Osteocyte (in vitro differentiated cells): ENCODE data around the gene TP53AIP1. TPM values are rescaled to one million over a fixed set of nuclear protein-coding genes. Genes with fewer than 3 reads are reported as not detected.

Experiments
- DNase-seq: peaks from one replicate; pipeline ENCODE4 v3.0.0; 2021; ENCODE audit warnings: mixed read lengths; ENCODE audit not compliant: unreplicated experiment; ENCODE audit errors: extremely low spot score
- H3K27ac Mint-ChIP-seq: one replicate; pipeline ENCODE4 v1.8.0; 2021; ENCODE audit warnings: mild to moderate bottlenecking, mixed read lengths; ENCODE audit not compliant: unreplicated experiment
- H3K27me3 Mint-ChIP-seq: one replicate; pipeline ENCODE4 v1.8.0; 2021; ENCODE audit warnings: mixed read lengths; ENCODE audit not compliant: unreplicated experiment
- H3K36me3 Mint-ChIP-seq: one replicate; pipeline ENCODE4 v1.8.0; 2021; ENCODE audit warnings: mixed read lengths; ENCODE audit not compliant: unreplicated experiment
- H3K4me1 Mint-ChIP-seq: one replicate; pipeline ENCODE4 v1.8.0; 2021; ENCODE audit warnings: mixed read lengths; ENCODE audit not compliant: unreplicated experiment
- H3K4me3 Mint-ChIP-seq: one replicate; pipeline ENCODE4 v1.8.0; 2021; ENCODE audit warnings: mild to moderate bottlenecking, moderate library complexity, mixed read lengths; ENCODE audit not compliant: unreplicated experiment
- H3K9me3 Mint-ChIP-seq: one replicate; pipeline ENCODE4 v1.8.0; 2021; ENCODE audit warnings: mixed read lengths; ENCODE audit not compliant: unreplicated experiment
- total RNA-seq: library from RNA; stranded (reverse); gene quantifications from 2 replicates; pipeline ENCODE4 v1.2.1, GENCODE V29; 2021
- TF ChIP-seq, protein P1 (sequence below): fragments of 200-600 bp; sonication (generic); IDR thresholded peaks from 2 replicates; pipeline ENCODE4 v1.5.0; 2021; ENCODE audit warnings: antibody characterized with exemption, mild to moderate bottlenecking, moderate library complexity

Gene TP53AIP1
- total RNA-seq, 1 donor from 2014 or later: not detected

DNA sequence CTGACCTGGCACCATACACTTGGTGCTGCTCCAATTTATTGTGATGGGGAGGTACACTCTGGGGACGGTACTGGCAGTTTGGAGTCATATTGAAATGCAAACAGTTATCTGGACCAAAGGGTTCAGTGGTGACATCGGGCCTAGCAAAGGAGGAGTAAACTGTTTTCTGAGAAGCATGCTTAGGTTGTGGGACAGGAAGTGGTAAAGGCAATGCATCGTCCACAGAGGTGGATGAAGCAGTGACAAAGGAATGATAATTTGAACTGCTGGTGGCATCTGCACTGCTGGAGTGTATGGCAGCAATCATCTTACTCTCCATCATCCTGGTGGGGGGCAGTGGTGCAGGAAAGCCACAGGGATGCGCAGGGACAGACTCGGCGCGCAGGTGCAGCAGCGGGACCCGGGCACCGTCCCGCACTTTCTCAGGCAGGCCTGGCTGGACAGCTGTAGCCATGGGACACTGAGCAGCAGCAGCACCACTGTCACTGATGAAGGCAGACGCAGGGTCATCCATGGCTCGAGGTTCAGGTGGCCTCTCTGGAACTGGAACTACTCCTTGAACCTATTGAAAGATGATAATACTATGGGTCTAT is 28.0 kb upstream of the TP53AIP1 start:
- TF ChIP-seq, protein P1, sequence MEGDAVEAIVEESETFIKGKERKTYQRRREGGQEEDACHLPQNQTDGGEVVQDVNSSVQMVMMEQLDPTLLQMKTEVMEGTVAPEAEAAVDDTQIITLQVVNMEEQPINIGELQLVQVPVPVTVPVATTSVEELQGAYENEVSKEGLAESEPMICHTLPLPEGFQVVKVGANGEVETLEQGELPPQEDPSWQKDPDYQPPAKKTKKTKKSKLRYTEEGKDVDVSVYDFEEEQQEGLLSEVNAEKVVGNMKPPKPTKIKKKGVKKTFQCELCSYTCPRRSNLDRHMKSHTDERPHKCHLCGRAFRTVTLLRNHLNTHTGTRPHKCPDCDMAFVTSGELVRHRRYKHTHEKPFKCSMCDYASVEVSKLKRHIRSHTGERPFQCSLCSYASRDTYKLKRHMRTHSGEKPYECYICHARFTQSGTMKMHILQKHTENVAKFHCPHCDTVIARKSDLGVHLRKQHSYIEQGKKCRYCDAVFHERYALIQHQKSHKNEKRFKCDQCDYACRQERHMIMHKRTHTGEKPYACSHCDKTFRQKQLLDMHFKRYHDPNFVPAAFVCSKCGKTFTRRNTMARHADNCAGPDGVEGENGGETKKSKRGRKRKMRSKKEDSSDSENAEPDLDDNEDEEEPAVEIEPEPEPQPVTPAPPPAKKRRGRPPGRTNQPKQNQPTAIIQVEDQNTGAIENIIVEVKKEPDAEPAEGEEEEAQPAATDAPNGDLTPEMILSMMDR: no peak
- H3K27me3 Mint-ChIP-seq: no peaks in the 10 kb centered on the region
- H3K4me1 Mint-ChIP-seq: peaks cover 1% of the 10 kb centered on the region
- no peak overlapping the region for H3K27ac Mint-ChIP-seq
- no peaks in the 10 kb centered on the region for H3K9me3 Mint-ChIP-seq
- H3K4me3 Mint-ChIP-seq: no peak overlapping the region
- DNase-seq: no peak
- H3K36me3 Mint-ChIP-seq: peaks cover 40% of the 10 kb centered on the region

DNA sequence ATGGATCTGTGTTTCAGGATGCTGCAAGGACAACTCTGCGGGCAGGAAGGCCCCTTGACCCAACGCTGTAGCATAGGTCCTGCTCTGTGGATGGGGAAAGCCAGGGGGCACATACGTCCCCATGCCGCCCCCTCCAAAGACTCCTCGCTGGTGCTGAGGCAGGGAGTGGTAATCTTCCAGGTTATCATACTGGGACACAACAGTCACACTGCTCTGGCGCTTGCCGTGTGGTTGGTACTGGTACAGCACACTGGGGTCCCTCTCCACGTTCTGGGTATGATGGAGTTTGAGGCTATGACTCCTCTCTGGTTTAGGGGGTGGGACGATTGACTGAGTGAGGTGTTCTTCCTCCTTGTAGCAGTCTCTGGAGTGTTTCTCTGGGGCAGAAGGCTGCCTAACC is 26.2 kb upstream of the TP53AIP1 start:
- Mint-ChIP-seq H3K36me3 (peaks cover 36% of the 10 kb centered on the region), H3K27me3 (no peaks in the 10 kb centered on the region), H3K27ac (no peak overlapping the region), H3K9me3 (no peaks in the 10 kb centered on the region), H3K4me3 (no peak overlapping the region), H3K4me1 (peaks cover 1% of the 10 kb centered on the region)
- no peak for DNase-seq
- TF ChIP-seq, protein P1: no peak

DNA sequence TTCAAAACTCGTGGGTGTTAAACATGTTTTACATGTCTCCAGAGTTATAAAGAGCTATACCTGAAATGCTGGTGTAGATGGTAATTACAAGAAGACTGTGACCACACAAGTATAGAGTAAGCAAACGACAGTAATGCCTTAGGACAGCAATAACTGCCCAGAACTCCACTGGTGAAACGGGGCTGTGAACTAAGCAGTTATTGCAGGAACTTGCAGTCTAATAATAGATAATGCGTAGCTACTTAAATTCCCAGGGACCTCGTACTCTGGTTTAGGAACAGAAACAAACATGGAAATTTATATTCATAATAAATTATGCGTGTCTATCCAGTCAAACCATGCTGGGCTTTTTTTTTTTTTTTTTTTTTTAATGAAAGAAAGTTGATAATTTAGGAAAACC is 24.9 kb upstream of the TP53AIP1 start:
- Mint-ChIP-seq H3K4me3 (no peak overlapping the region), H3K9me3 (no peaks in the 10 kb centered on the region), H3K36me3 (peaks cover 28% of the 10 kb centered on the region), H3K27ac (no peak overlapping the region), H3K27me3 (no peaks in the 10 kb centered on the region), H3K4me1 (peaks cover 1% of the 10 kb centered on the region)
- DNase-seq: no peak
- TF ChIP-seq, protein P1: no peak

DNA sequence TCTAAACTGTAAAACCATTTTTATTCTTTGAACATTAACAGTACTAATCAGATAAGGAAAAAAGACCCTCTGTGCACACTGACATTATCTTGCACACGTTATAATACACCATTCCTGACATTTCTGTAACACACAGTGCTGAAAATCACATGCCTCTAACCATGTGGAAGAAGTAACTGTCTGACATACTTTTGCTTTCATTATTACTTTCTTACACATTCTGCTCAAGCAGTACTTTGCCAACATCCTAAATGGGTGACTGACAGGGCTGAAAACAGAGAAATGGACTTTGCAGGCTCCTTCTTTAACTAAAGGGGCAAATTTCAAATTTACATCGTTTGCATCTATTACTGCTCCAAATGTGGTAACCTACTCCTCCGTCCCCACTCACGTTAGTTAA is 22.8 kb upstream of the TP53AIP1 start:
- Mint-ChIP-seq H3K36me3 (peaks cover 11% of the 10 kb centered on the region), H3K27ac (no peak overlapping the region), H3K4me3 (no peak overlapping the region), H3K4me1 (peaks cover 1% of the 10 kb centered on the region), H3K9me3 (no peaks in the 10 kb centered on the region), H3K27me3 (no peaks in the 10 kb centered on the region)
- TF ChIP-seq, protein P1: no peak
- no peak for DNase-seq

DNA sequence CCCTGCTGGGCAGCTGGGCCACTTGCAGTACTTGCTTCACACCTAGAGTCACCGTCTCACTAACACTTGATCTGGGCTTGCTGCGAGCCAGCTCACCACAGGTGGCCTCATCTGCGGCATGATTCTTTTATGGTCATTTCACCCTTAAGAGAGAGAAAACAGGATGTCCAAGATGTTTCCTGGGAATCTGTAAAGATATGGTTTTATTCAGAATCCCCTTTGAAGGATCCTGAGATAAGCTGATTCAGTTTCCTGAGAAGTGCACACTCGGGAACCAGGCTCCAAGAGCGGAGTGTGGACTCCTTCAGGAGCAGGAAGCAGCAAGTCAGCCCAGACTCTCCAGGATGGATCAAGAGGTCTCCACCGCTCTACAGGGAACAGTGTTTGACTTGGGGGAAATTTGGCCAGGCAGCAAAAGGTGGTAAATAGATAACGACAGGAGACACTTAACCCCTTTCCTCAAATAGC is 21.8 kb upstream of the TP53AIP1 start:
- H3K27ac Mint-ChIP-seq: no peak overlapping the region
- no peak overlapping the region for H3K4me3 Mint-ChIP-seq
- TF ChIP-seq, protein P1: no peak
- no peak for DNase-seq
- peaks cover 3% of the 10 kb centered on the region for H3K36me3 Mint-ChIP-seq
- peaks cover 1% of the 10 kb centered on the region for H3K4me1 Mint-ChIP-seq
- H3K27me3 Mint-ChIP-seq: no peaks in the 10 kb centered on the region
- no peaks in the 10 kb centered on the region for H3K9me3 Mint-ChIP-seq
